OCI-LY7 (cell line): ENCODE data around the gene CTNNBL1.

Source experiments
- EZH2phosphoT487 ChIP-seq: fragments of 200-600 bp; sonication (generic); IDR thresholded peaks from 2 replicates; pipeline ENCODE4 v1.6.1; 2018; ENCODE audit warnings: low read depth, borderline replicate concordance, mild to moderate bottlenecking, mixed run types, antibody characterized with exemption, low read length, moderate library complexity, mixed read lengths
- TF ChIP-seq, protein P1 (sequence below): fragments of 200-600 bp; sonication (generic); conservative IDR thresholded peaks from 2 replicates; pipeline ENCODE4 v1.5.1; 2014; ENCODE audit warnings: mild to moderate bottlenecking, antibody characterized with exemption, low read length, moderate library complexity, mixed read lengths

DNA sequence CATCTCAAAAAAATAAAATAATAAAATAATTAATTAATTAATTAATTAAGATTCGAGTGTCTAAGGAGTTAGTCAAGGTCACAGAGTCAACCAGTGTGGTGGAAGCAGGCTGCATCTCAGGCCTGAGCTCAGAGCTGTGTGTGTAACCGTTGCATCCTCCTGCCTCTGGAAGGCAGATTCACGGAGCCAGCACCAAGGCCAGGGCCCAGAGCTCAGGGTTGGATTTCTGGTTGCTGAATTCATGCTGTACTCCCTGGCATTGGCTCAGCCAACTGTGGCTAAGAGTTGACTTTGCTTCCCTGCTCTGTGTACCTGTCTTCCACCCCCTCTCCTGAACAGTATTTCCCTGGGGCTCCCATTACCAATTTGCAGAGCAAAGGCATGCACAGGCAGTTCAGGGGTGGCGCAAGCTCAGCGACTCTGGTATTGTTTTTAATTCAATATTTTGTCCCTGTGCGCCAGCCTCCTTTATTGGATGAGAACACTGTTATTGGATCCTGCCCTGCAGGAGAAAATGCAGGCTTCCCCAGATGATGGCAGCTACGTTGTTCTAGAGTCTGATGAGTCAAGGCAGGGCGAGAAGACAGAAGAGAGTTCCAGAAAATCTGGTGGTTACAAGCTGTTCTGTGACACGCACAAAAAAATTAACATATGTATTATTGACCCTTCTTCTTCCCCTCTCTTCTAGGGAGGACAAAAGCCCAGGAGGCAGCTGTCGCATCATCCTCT lies 12.3 kb upstream of the CTNNBL1 start:
- TF ChIP-seq, protein P1, sequence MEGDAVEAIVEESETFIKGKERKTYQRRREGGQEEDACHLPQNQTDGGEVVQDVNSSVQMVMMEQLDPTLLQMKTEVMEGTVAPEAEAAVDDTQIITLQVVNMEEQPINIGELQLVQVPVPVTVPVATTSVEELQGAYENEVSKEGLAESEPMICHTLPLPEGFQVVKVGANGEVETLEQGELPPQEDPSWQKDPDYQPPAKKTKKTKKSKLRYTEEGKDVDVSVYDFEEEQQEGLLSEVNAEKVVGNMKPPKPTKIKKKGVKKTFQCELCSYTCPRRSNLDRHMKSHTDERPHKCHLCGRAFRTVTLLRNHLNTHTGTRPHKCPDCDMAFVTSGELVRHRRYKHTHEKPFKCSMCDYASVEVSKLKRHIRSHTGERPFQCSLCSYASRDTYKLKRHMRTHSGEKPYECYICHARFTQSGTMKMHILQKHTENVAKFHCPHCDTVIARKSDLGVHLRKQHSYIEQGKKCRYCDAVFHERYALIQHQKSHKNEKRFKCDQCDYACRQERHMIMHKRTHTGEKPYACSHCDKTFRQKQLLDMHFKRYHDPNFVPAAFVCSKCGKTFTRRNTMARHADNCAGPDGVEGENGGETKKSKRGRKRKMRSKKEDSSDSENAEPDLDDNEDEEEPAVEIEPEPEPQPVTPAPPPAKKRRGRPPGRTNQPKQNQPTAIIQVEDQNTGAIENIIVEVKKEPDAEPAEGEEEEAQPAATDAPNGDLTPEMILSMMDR = no peak
- no peak for TF ChIP-seq EZH2phosphoT487
